SH-SY5Y (cell line): ENCODE data around the gene IL22RA1.

Source experiments
- GATA2 ChIP-seq: IDR thresholded peaks from 2 replicates; pipeline ENCODE4 v1.6.1; 2011; ENCODE audit warnings: mild to moderate bottlenecking, low read depth, low read length
- GATA3 ChIP-seq: IDR thresholded peaks from 2 replicates; pipeline ENCODE4 v1.6.1; 2011; ENCODE audit warnings: low read depth, mild to moderate bottlenecking, low read length, moderate library complexity

Gene IL22RA1

DNA sequence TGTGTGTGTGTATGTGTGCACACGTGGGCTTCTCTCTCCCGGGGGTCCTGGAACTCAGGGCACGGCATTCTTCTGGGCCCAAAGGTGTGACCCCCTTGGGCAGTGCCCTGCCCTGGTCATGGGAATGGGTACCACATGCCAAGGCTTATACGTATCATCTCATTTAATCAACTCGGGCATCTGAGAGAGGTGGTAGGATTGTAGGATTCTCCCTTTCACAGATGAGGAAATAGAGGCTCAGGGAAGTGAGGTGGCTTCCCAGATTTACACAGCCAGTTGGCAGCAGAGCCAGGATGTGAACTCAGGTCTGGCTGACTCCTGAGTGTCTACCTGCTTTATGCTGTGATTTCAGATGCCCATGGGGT lies 46.2 kb downstream of the IL22RA1 start:
- TF ChIP-seq GATA2 = no peak
- TF ChIP-seq GATA3 = no peak

DNA sequence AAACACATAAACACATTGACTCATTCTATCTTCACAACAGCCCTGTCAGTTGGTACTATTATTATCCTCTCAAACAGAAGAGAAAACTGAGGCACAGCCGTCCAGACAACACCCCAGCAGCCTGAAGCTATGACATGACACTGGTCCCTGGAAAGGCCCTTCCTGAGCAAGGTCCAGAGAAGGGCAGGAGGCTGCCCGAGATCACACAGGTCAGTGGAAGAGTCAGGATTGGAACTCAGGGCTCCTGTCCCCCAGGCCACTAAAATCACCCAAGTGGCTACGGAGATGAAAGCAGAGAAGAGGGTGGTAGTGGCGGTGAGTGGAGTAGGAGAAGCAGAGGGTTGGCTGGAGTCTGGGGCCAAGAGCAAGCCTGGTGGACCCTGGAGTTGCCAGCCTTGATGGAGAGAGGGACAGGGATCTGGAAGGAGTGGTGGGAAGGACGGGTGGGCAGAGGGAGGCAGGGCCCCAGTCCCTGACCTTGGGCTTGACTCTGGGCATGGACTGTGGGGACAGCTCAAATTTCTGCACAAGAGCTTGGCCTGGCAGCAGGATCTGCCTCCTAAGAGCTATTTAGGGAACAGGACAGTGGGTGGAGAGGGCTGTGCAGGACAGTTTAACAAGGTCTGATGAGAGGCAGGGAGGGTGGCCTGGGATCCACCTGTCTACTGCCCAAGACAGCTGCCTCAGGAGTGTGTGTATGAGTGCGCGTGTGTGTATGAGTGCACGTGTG lies 46.8 kb downstream of the IL22RA1 start:
- no peak for TF ChIP-seq GATA2
- no peak for TF ChIP-seq GATA3

DNA sequence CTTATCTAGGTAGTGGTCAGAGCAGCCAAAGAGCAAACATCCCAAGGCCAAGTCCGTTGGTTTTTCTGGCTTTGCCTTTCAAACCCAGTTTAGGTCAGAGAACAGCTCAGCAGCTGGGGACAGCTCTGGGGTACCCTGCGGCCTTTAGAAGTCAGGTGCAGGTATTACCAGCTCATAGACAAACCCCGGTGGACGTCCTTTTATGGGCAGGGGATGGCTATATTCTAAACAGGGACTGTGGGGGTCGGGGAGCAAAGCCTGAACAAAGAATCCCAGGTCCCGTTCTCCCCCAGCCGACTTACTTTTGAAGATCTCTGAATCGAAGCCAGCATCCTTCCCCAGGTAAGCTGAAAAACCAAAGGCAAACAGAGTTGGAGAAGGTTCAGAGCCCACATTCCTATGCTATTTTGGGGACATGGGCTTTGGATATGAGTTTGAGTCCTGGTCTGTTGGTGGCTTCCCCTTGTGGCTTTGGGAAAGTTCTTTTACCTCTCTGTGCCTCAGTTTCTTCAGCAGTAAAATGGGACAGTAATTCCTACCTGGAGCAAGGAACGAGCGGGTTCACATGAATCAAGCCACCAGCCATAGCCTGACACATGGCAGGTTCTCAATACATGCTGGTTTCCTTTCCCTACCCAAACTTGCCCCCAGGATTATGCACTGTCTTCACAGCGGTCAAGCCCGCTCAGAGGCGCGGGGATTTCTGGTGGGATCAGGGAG lies 47.6 kb downstream of the IL22RA1 start:
- TF ChIP-seq GATA2 (no peak), GATA3 (no peak)

DNA sequence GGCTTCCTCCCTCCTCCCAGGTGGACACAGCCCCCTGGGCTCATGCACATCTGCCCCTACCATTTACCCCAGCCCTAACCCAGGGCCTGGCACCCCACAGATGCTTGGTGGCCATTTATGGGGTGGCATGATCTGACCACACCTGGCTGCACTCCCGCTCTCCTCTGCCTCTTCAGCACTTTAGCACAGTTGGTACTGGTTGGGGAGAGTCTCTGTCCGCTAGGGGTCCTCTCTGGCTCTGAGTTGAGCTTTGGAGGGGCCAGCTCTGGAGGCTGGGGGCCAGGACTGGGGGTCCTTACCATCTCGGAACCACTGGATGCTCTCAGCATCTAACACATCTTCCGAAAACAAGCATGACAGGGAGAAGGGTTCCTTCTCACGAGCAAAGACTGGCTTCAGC lies 48.4 kb downstream of the IL22RA1 start:
- TF ChIP-seq GATA3 (no peak), GATA2 (no peak)

DNA sequence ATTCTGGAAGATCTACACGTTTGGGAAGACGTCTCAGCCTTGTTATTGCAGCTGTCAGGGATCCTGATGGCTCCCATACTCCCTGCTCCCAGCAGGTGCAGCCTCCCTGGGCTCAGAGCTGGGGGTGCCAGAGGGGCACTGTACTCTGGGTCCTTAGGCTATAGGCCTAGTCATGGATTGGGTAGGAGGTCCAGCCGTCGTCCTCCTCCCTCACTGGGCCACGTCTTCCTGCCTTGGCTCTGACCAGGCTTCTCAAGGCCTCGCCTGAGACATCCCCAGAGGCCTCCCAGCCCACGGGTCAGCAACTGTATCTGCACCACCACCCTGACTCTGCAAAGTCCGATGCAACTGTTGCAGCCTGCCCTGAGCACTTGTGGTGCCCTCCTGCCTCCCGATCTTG lies 49.2 kb downstream of the IL22RA1 start:
- TF ChIP-seq GATA2 = no peak
- no peak for TF ChIP-seq GATA3

DNA sequence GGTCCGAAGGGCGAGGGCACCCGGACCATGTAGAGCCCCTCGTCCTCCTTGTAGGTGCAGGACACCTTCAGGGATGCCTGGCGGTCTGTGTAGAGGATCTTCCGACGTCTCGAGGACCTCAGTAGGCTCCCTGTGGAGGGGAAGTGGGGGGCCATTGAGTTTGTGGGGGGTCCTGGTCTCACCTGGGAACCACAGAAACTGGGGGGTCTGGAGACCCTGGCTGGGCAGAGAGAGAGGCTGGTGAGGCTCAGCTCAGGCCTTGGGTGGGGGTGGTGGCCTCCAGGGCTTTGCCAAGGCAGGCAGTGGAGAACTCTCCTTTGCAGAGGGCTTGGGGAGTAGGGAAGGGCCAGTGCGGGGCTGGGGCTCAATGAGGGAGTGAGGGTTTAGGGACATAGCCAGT lies 50.0 kb downstream of the IL22RA1 start:
- TF ChIP-seq GATA3 (no peak), GATA2 (no peak)

DNA sequence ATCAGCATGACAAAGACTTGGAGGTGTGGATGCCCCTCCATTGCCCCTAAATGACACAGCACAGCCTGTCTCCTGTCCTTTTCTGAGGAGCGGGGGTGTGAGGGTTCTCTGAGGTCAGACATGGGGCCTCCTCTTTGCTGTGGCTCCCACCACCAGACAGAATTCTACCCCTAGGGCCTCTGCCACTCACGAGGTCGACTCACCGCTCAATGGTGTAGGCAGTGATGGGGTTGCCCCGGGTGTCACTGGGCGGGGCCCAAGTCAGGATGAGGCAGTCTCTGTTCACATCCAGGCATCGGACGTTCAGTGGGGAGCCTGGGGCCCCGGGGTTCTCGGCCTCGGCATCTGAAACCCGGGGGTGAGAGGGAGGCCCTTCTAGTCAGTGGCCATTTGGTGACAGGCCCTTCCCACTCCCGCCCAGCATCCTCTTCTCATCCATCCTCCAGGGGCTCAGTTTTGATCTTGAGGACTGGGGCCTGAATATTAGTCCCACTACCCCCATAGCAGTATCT lies 50.9 kb downstream of the IL22RA1 start:
- TF ChIP-seq GATA2 (no peak), GATA3 (no peak)

DNA sequence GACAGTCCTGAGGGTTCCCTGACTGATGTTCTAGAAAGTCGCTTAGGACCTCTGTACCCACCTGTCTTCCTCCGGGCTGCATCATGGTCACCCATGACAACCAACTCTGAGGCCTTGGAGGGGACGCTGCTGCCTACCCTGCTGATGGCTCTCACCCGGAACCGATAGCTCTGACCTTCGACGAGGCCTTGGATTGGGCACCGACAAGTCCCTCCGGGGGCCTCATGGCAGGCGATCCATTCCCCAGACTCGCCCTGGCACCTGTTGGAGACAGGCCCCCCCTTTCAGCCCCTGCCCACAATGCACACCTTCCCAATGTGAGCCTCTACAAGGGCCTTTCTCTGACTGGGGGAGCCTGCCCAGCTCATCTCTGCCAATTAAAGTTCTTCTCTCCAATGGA lies 52.2 kb downstream of the IL22RA1 start:
- no peak for TF ChIP-seq GATA3
- TF ChIP-seq GATA2 = no peak

DNA sequence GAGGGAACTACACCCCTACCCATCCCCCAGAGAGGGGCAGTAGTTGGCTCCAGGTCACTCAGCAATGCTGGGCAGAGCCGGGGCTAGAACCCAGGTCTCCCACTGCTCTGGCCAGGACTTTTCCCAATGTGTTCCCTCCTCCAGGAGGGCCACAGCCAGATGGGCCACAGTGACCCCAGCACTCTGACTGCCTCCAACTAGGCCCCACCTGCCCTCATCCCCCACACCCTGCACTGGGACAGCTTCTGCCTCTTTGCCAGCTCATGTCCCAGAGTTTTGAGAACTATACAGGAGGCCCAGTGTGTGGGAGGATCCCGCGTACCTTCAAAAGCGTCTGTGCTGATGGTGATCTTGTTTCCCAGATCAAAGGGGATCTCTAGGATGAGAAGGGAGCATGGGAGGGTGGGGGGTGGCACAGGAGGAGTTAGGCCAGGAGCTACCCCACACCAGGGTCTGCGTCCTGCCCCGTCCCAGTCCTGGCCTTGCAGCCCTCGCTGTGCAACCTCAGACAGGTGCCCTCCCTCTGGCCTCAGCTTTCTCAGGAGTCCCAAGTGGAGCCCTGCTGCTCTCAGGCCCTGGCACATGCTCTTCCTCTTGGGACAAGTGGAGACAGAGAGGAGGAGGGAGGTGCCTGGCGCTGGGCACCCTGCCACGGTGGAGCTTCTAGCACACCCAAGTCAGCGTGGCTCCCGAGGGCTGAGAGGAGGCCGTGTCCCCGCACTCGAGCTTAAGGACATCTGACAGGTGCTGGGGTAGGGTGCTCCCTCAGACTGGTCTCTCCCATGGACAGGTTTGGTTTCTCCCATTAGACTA lies 53.0 kb downstream of the IL22RA1 start:
- TF ChIP-seq GATA2 (no peak), GATA3 (no peak)

DNA sequence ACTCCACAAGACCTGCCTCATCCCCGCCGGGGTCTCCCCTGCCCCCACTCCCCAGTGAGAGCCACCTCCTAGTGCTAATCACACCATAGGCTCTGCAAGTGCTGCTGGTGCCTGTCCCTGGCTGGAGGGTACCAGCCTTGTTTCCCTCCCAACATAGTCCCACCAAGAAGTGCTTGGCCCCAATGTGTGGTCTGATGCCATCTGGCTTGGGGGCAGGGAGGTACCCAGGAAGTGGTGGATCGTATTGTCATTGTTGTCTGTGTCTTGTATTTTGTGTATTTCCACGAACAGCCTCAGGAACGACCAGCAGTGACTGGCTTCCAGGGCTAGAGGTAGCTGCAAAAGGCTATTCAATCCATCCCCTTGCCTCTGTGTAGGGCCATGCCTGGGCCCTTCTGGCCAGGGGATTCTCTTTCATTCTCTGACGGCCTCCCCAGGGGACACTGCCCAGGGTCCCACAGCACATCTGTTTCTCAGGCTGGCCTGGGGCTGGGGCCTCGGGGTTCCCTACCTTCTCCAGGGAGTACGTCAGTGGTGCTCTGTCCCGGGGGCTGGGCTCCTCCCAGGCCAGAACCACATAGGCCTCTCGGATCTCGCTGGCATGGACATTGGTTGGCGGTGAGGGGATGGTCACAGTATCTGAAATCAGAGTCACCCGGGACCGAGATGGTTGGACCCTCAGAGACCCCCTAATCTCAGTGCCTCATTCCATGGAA lies 53.8 kb downstream of the IL22RA1 start:
- TF ChIP-seq GATA3 (no peak), GATA2 (no peak)

DNA sequence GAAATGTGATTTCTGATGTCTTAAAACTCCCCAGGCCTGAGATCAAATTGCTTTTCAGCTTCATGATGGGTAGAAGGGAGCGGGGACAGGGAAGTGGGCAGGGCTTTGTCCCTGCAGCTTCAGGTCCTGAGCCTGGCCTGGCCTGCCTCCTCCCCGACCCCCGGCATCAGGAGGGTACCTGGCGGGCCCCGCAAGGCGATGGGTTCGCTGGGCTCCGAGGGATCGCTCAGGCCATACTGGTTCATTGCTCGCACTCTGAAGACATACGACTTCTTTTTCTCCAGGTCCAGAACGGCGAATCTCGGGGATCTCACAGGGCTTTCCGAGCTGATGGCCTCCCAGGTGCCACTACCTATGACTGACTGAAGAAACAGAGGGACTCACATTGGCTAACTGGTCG lies 56.5 kb downstream of the IL22RA1 start:
- no peak for TF ChIP-seq GATA3
- TF ChIP-seq GATA2 = no peak

DNA sequence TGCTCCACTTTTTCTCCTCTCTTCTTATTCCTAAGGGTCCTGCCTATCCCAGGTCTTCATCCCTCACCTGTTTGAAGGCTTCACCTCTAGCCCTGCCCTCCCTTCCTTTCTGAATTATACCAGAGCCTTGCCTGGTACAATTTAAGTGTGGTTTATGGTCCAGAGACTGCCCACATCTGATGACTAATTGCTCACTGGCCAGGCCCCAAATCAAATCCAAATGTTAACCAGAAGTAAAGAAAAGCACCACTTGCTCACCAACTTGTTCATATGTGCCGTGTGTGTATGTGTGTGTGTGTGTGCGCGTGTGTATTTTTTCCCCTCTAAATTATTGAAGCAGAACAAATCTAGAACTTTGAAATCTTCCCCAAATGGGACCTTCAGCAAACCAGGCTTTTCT lies 57.4 kb downstream of the IL22RA1 start:
- no peak for TF ChIP-seq GATA2
- TF ChIP-seq GATA3 = no peak

DNA sequence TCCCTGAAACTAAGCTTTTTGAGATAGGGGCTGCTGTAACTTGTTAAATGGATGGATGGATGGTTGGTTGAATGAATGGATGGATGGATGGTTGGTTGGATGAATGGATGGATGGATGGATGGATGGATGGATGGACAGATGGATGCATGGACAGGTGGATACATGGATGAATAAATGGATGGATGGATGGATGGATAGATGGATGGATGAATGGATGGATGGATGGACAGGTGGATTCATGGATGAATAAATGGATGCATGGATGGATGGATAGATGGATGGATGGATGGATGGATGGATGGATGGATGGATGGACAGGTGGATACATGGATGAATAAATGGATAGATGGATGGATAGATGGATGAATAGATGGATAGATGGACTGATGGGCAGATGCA lies 57.9 kb downstream of the IL22RA1 start:
- no peak for TF ChIP-seq GATA3
- TF ChIP-seq GATA2 = no peak

DNA sequence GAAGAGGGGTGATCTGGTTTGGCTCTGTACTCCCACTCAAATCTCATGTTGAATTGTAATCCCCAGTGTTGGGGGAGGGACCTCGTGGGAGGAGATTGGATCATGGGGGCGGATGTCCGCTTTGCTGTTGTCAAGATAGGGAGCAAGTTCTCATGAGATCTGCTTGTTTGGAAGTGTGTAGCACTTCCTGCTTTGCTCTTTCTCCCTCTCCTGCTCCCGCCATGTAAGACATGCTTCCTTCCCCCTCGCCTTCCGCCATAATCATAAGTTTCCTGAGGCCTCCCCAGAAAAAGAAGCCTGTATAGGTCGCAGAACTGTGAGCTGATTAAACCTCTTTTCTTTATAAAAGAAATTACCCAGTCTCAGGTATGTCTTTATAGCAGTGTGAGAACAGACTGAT lies 58.9 kb downstream of the IL22RA1 start:
- no peak for TF ChIP-seq GATA3
- TF ChIP-seq GATA2 = no peak
